Measurements from ENCODE around the gene GOLGA6L10.
"Not testable (repeated sequence)": the region's sequence is repeated elsewhere in the genome, so short reads cannot be mapped to it uniquely, and the experiment has no call there.

DNA sequence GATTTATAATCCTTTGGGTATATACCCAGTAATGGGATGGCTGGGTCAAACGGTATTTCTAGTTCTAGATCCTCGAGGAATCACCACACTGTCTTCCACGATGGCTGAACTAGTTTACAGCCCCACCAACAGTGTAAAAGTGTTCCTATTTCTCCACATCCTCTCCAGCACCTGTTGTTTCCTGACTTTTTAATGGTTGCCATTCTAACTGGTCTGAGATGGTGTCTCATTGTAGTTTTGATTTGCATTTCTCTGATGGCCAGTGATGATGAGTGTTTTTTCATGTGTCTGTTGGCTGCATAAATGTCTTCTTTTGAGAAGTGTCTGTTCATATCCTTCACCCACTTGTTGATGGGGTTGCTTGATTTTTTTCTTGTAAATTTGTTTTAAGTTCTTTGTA, 40.9 kb upstream of the GOLGA6L10 start:
- TF ChIP-seq MXI1 (IDR thresholded peaks at IDR 0.05; ENCODE audit: borderline replicate concordance, low read depth, low read length); CTCF (conservative IDR thresholded peaks at IDR 0.05; ENCODE audit: low read depth, low read length); POLR2A (IDR thresholded peaks at IDR 0.05; ENCODE audit: low read depth, low read length): not testable (repeated sequence)
